ENCODE data around the gene STPG2. TPM values are rescaled to one million over a fixed set of nuclear protein-coding genes. Genes with fewer than 3 reads are reported as not detected.

STPG2 gene
- total and polyA plus RNA-seq, 4 donors: 0.05 to 0.67 (median 0.28) TPM; not detected in 1

DNA sequence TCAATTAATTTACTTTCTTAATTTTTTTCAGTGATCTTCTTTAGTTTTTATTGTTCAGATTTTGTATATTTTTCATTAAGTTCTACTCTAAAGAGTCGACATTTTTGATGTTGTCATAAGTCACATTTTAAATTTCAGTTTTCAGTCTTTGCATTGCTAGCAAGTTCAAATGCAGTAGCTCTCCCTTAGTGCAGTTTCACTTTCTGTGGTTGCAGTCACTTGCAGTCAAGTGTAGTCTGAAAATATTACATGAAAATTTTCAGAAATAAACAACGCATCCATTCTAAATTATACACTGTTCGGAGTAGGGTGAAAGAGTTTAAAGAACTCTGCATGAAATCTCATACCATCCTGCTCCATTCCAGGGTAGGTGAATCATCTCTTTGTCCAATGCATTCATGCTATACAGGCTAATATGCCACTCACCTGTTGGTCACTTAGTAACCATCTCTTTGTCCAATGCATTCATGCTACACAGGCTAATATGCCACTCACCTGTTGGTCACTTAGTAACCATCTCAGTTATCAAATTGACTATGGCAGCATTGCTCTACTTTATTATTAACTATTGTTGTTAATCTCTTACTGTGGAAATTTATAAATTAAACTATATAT is 356.9 kb downstream of the STPG2 start:
- Histone ChIP-seq H3K27ac (ENCODE audit: low read depth in 1 of 2, low read length in 2 of 2) (no peak overlapping the region), H3K4me3 (ENCODE audit: low read depth in 1 of 3, low read length in 3 of 3) (no peak overlapping the region), H3K27me3 (ENCODE audit: control insufficient read depth in 4 of 4, insufficient read depth in 4 of 4, low read length in 3 of 4) (no peaks in the 10 kb centered on the region), H3K9me3 (ENCODE audit: control insufficient read depth in 4 of 4, low read length in 3 of 4) (no peaks in the 10 kb centered on the region), H3K9ac (ENCODE audit: low read depth in 1 of 2, low read length in 2 of 2) (no peak overlapping the region), H3K36me3 (ENCODE audit: control insufficient read depth in 4 of 4, insufficient read depth in 3 of 4, low read depth in 1 of 4, low read length in 3 of 4) (no peaks in the 10 kb centered on the region), H3K4me1 (ENCODE audit: control insufficient read depth in 4 of 4, insufficient read depth in 4 of 4, low read length in 3 of 4) (no peaks in the 10 kb centered on the region)
- no peak for DNase-seq (ENCODE audit: low spot score)
- 87% methylated on average over 3 of the region's 3 CpGs for WGBS
- TF ChIP-seq FOXA1 (IDR thresholded peaks at IDR 0.05) (no peak), NR2F2 (IDR thresholded peaks at IDR 0.05) (no peak), YY1 (IDR thresholded peaks at IDR 0.05) (no peak), FOXA2 (IDR thresholded peaks at IDR 0.05) (no peak), JUND (IDR thresholded peaks at IDR 0.05) (no peak), RXRA (IDR thresholded peaks at IDR 0.05) (no peak)
- TF ChIP-seq, protein P1, sequence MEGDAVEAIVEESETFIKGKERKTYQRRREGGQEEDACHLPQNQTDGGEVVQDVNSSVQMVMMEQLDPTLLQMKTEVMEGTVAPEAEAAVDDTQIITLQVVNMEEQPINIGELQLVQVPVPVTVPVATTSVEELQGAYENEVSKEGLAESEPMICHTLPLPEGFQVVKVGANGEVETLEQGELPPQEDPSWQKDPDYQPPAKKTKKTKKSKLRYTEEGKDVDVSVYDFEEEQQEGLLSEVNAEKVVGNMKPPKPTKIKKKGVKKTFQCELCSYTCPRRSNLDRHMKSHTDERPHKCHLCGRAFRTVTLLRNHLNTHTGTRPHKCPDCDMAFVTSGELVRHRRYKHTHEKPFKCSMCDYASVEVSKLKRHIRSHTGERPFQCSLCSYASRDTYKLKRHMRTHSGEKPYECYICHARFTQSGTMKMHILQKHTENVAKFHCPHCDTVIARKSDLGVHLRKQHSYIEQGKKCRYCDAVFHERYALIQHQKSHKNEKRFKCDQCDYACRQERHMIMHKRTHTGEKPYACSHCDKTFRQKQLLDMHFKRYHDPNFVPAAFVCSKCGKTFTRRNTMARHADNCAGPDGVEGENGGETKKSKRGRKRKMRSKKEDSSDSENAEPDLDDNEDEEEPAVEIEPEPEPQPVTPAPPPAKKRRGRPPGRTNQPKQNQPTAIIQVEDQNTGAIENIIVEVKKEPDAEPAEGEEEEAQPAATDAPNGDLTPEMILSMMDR (IDR thresholded peaks at IDR 0.05; ENCODE audit: low read depth, low read length, missing input control): no peak
- TF ChIP-seq, protein P2, sequence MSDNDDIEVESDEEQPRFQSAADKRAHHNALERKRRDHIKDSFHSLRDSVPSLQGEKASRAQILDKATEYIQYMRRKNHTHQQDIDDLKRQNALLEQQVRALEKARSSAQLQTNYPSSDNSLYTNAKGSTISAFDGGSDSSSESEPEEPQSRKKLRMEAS (IDR thresholded peaks at IDR 0.05): no peak
- TF ChIP-seq, protein P3, sequence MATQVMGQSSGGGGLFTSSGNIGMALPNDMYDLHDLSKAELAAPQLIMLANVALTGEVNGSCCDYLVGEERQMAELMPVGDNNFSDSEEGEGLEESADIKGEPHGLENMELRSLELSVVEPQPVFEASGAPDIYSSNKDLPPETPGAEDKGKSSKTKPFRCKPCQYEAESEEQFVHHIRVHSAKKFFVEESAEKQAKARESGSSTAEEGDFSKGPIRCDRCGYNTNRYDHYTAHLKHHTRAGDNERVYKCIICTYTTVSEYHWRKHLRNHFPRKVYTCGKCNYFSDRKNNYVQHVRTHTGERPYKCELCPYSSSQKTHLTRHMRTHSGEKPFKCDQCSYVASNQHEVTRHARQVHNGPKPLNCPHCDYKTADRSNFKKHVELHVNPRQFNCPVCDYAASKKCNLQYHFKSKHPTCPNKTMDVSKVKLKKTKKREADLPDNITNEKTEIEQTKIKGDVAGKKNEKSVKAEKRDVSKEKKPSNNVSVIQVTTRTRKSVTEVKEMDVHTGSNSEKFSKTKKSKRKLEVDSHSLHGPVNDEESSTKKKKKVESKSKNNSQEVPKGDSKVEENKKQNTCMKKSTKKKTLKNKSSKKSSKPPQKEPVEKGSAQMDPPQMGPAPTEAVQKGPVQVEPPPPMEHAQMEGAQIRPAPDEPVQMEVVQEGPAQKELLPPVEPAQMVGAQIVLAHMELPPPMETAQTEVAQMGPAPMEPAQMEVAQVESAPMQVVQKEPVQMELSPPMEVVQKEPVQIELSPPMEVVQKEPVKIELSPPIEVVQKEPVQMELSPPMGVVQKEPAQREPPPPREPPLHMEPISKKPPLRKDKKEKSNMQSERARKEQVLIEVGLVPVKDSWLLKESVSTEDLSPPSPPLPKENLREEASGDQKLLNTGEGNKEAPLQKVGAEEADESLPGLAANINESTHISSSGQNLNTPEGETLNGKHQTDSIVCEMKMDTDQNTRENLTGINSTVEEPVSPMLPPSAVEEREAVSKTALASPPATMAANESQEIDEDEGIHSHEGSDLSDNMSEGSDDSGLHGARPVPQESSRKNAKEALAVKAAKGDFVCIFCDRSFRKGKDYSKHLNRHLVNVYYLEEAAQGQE (IDR thresholded peaks at IDR 0.05): no peak
- TF ChIP-seq, protein P4, sequence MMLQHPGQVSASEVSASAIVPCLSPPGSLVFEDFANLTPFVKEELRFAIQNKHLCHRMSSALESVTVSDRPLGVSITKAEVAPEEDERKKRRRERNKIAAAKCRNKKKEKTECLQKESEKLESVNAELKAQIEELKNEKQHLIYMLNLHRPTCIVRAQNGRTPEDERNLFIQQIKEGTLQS (IDR thresholded peaks at IDR 0.05): no peak

DNA sequence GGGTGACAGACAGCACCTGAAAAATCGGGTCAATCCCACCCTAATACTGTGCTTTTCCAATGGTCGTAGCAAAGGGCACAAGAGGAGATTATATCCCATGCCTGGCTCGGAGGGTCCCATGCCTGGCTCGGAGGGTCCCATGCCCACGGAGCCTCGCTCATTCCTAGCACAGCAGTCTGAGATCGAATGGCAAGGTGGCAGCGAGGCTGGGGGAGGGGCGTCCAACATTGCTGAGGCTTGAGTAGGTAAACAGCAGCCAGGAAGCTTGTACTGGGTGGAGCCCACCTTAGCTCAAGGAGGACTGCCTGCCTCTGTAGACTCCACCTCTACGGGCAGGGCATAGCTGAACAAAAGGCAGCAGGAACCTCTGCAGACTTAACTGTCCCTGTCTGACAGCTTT is 365.1 kb downstream of the STPG2 start:
- no peak for DNase-seq (ENCODE audit: low spot score)
- no peak overlapping the region for H3K9ac ChIP-seq (ENCODE audit: low read depth in 1 of 2, low read length in 2 of 2)
- TF ChIP-seq JUND (IDR thresholded peaks at IDR 0.05) (no peak), TAF1 (conservative IDR thresholded peaks at IDR 0.05) (no peak), HNF4G (IDR thresholded peaks at IDR 0.05) (no peak), EGR1 (IDR thresholded peaks at IDR 0.05; ENCODE audit: low read depth in 2 of 2) (no peak), RAD21 (IDR thresholded peaks at IDR 0.05) (no peak), GABPA (IDR thresholded peaks at IDR 0.05 in 1 of 2, conservative IDR thresholded peaks at IDR 0.05 in 1 of 2) (no peak), RXRA (IDR thresholded peaks at IDR 0.05) (no peak), HNF4A (conservative IDR thresholded peaks at IDR 0.05) (no peak), NR2F2 (IDR thresholded peaks at IDR 0.05) (no peak), YY1 (IDR thresholded peaks at IDR 0.05) (no peak)
- TF ChIP-seq, protein P5, sequence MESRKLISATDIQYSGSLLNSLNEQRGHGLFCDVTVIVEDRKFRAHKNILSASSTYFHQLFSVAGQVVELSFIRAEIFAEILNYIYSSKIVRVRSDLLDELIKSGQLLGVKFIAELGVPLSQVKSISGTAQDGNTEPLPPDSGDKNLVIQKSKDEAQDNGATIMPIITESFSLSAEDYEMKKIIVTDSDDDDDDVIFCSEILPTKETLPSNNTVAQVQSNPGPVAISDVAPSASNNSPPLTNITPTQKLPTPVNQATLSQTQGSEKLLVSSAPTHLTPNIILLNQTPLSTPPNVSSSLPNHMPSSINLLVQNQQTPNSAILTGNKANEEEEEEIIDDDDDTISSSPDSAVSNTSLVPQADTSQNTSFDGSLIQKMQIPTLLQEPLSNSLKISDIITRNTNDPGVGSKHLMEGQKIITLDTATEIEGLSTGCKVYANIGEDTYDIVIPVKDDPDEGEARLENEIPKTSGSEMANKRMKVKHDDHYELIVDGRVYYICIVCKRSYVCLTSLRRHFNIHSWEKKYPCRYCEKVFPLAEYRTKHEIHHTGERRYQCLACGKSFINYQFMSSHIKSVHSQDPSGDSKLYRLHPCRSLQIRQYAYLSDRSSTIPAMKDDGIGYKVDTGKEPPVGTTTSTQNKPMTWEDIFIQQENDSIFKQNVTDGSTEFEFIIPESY (IDR thresholded peaks at IDR 0.05): no peak
- TF ChIP-seq, protein P2 (IDR thresholded peaks at IDR 0.05): no peak
- TF ChIP-seq, protein P3 (IDR thresholded peaks at IDR 0.05): no peak
- TF ChIP-seq, protein P1 (IDR thresholded peaks at IDR 0.05; ENCODE audit: low read depth, low read length, missing input control): no peak

More for the DNA sequence above, 365.1 kb downstream of the STPG2 start:
- 91% methylated on average over 10 of the region's 10 CpGs for WGBS
- Histone ChIP-seq H3K4me3 (ENCODE audit: low read depth in 1 of 3, low read length in 3 of 3) (no peak overlapping the region), H3K9me3 (ENCODE audit: control insufficient read depth in 4 of 4, low read length in 3 of 4) (no peaks in the 10 kb centered on the region), H3K4me1 (ENCODE audit: control insufficient read depth in 4 of 4, insufficient read depth in 4 of 4, low read length in 3 of 4) (no peaks in the 10 kb centered on the region), H3K27ac (ENCODE audit: low read depth in 1 of 2, low read length in 2 of 2) (no peak overlapping the region), H3K27me3 (ENCODE audit: control insufficient read depth in 4 of 4, insufficient read depth in 4 of 4, low read length in 3 of 4) (no peaks in the 10 kb centered on the region), H3K36me3 (ENCODE audit: control insufficient read depth in 4 of 4, insufficient read depth in 3 of 4, low read depth in 1 of 4, low read length in 3 of 4) (no peaks in the 10 kb centered on the region)

Measured in liver (tissue), 9 donors.